H7 (cell line): ENCODE data around the gene TPM1. TPM values are rescaled to one million over a fixed set of nuclear protein-coding genes. Genes with fewer than 3 reads are reported as not detected.

Source experiments
- DNase-seq: peaks from one replicate; pipeline ENCODE4 v3.0.0; 2012
- H3K27me3 ChIP-seq: 2 replicates; pipeline ENCODE4 v1.6.0; 2011; ENCODE audit warnings: mild to moderate bottlenecking, low read length; ENCODE audit not compliant: control insufficient read depth, insufficient read depth
- H3K36me3 ChIP-seq: replicated peaks from 2 replicates; pipeline ENCODE4 v1.5.1; 2011; ENCODE audit warnings: low read length; ENCODE audit not compliant: control insufficient read depth, insufficient read depth
- H3K4me3 ChIP-seq: 2 replicates; pipeline ENCODE4 v1.5.1; 2011; ENCODE audit warnings: low read depth, mild to moderate bottlenecking, control low read depth, low read length, moderate library complexity; ENCODE audit not compliant: insufficient read depth
- total RNA-seq: library from RNA; depleted of rRNA; stranded (reverse); fragments of >200 nt; shearing (Covaris generic); gene quantifications from 2 replicates; pipeline ENCODE4 v1.2.3, GENCODE V29; 2014

Gene TPM1
- total RNA-seq, 1 experiment from 2014 or later: 292 TPM

DNA sequence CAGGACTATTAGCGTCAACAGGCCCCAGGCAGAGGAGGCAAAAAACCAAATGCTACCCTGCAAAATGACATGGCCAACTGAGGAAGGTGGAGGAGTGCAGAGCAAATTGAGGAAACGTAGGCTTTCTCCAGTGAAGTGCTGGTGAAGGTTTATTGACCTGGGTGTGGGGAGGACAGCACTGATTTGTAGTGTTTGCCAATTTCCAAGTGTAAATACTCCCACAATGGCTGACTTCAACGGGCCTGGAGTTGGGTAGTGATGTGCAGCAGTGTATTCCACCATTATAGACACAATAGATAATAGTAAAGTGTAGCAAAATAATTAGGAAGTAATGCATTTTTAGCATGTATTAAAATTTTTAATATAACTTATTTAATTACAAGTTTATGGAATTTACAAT lies 32.2 kb upstream of the TPM1 start:
- no peaks in the 10 kb centered on the region for H3K36me3 ChIP-seq
- no peak for DNase-seq
- no peak overlapping the region for H3K4me3 ChIP-seq
- no peaks in the 10 kb centered on the region for H3K27me3 ChIP-seq

DNA sequence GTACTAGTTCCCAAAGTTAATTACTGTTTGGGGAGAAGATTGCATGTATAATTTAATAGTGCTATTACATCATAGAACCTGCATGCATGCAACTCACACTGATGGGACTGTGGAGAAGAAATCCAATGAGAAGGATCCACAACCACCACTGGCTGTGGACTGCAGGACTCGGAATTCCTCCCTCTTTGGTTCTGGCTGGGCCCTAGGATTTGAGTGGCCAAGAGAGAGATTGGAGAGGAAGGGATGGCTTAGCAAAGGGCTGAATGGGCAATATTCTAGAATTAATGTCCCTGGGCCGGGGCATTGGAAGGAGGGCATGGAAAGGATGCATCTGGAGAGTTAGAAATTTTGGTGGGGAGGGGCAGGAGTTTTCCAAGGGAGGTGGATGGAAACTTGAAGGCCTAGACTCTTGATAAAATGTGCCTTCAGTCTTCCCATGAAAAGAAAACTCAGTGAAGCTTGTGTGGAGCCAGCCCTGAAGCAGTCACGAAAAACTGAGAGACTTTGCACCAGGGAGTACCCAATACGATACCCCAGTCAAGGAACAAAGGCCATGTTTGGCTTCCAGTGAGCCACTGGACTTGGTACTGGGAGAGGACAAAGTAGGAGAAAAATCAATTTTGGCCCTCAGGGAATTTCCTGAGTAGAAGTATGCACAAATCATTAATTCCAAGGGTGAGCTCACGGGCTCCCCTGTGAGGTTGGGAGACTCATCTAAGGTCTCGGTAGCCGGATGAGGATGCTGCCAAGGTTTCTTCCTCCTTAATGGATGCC lies 31.4 kb upstream of the TPM1 start:
- Histone ChIP-seq H3K4me3 (no peak overlapping the region), H3K36me3 (no peaks in the 10 kb centered on the region), H3K27me3 (no peaks in the 10 kb centered on the region)
- no peak for DNase-seq

DNA sequence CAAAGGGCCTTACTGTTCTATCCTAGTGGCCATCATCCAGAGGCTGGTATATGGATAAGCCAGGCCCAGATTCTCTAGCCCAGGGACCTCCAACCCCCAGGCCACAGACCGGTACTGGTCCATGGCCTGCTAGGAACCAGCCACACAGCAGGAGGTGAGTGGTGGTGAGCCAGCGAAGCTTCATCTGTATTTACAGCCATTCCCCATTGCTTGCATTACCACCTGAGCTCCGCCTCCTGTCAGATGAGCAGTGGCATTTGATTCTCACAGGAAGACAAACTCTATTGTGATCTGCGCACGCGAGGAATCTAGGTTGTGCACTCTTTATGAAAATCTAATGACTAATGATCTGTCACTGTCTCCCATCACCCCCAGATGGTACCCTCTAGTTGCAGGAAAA lies 30.1 kb upstream of the TPM1 start:
- H3K4me3 ChIP-seq: no peak overlapping the region
- no peaks in the 10 kb centered on the region for H3K36me3 ChIP-seq
- no peaks in the 10 kb centered on the region for H3K27me3 ChIP-seq
- no peak for DNase-seq

DNA sequence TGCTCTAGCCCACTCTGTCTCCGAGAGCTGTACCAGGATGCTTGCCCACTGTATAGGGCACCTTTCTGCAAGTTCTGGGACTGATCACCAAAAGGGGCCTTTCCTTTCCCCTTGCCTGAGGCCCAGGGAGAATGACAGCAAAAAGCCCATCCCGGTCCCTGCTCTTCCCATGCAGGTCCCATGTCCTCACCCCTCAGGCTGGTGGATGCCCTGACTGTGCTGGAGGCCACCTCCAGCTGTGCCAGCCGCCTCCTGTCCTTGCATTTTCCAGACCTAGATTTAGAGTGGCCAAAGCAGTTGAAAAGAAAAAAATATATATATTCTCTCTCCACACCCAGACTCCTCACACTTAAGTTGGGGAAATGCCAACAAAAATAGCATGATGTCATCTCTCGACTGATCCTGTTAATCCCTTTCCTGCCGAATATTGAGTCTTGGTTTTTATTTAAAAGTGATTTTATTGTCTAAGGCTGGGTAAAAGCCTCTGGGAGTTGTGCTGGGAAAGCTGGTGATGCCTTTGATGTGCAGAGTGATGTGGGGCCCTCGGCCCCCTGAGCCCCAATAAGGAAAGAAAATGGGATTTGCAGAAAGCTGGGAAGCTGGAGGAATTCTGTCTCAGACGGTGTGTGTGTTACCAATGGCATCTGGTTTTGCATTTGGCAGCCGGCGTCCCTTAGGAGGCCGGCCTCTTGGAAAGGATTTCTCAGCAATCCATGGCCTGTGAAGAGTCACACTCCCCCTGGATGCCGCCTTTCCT lies 29.3 kb upstream of the TPM1 start:
- no peak for DNase-seq
- no peaks in the 10 kb centered on the region for H3K36me3 ChIP-seq
- no peak overlapping the region for H3K4me3 ChIP-seq
- H3K27me3 ChIP-seq: no peaks in the 10 kb centered on the region

DNA sequence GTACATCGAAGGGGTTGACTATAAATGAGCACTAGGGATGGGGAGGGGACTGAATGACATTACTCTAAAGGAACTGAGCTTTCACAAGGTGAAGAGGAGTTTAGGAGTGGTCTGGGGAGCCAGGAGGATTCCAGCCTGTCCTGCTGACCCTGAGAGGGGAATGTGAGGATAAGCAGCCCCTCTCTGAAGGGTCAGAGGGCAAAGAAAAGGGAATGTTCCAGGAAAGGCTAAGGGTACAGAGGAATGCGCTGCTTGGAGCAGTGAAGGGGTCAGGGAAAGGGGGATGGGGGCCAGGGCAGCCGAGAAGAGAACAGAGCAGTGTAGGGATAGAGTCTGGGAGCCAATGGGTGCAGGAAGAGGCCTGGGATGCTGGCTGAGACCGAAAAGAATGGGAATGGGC lies 28.0 kb upstream of the TPM1 start:
- H3K27me3 ChIP-seq: no peaks in the 10 kb centered on the region
- no peak overlapping the region for H3K4me3 ChIP-seq
- DNase-seq: no peak
- H3K36me3 ChIP-seq: no peaks in the 10 kb centered on the region

DNA sequence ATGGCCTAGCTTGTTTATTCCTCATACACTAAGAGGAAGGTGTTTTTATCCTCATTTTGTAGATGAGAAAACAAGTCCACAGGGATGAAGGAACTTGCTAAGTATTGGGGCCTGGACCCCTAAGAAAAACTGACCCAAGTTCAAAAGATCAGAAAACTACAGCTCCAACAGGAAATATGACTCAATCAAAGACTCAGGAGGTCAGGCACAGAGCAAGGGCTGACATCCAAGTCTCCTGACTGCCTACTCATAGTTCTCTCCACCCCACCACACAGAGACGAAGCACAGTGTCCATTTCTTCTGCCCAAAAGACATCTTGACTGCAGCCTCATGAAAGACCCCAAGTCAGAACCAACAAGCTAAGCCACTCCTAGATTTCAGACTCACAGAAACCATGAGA lies 26.9 kb upstream of the TPM1 start:
- Histone ChIP-seq H3K4me3 (no peak overlapping the region), H3K27me3 (no peaks in the 10 kb centered on the region), H3K36me3 (no peaks in the 10 kb centered on the region)
- DNase-seq: no peak

DNA sequence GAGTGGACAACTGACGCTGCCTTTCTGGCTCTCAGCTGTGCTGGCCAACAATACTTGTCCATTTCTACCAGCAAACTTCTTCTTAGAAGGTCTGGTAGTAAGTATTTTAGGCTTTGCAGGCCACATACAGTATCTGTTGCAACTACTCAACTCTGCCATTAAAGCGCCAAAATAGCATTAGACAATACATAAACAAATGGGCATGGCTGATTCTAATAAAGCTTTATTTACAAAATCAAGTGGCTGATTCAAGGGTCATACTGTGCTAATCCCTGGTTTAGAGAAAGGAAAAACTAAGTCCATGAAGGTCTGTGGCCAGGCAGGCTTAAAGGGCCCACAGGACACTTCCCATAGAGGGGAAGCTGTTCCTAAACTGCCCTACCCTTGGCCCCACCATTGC lies 26.3 kb upstream of the TPM1 start:
- DNase-seq: no peak
- Histone ChIP-seq H3K27me3 (no peaks in the 10 kb centered on the region), H3K36me3 (no peaks in the 10 kb centered on the region), H3K4me3 (no peak overlapping the region)

DNA sequence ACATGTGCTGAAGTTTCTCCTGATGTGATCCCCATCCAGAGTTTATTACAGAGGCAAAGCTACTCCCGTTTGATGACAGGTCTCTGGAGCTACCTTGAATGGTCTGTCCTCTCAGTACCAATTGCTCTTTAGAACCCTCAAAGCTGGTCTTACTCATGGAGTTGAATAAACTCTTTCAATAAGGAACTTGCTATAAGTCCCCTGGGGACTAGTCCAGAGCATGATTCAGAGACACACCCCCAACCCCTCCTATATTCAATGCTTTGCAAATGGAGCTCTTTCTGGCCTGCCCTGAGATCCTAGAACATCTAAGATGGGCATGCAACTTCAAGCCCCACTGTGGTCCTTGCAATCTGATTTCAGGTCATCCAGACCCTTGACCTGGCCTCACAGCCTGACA lies 23.9 kb upstream of the TPM1 start:
- Histone ChIP-seq H3K36me3 (no peaks in the 10 kb centered on the region), H3K4me3 (no peak overlapping the region), H3K27me3 (no peaks in the 10 kb centered on the region)
- no peak for DNase-seq

DNA sequence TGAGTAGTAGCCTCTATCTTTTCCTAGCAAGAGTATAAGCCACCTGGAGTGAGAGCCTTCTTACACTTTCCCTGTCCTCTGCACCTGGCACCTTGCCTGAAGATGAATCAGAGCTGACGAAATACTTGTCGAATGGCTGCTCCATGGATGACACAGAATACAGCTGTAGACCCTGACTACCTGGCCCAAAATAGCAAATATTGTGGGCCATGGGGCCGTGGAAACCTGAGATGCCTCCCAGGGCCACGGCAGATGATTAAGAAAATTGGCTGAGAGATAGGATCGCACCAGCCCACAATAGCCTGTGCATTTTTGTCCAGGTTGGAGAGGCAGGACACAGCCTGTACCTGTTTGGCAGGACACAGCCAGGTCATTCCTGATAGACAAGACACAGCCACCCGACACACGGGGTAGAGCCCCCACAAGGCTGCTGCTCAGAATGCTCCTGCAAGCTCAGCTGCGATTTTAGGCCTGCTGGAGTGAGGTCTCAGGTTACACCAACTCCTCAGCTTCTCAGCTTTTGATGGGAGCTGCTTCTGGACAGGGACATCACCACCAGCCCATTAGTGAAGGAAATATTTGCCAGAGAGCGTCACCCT lies 22.9 kb upstream of the TPM1 start:
- Histone ChIP-seq H3K4me3 (no peak overlapping the region), H3K36me3 (no peaks in the 10 kb centered on the region), H3K27me3 (no peaks in the 10 kb centered on the region)
- peak; percentile 67 for DNase-seq

DNA sequence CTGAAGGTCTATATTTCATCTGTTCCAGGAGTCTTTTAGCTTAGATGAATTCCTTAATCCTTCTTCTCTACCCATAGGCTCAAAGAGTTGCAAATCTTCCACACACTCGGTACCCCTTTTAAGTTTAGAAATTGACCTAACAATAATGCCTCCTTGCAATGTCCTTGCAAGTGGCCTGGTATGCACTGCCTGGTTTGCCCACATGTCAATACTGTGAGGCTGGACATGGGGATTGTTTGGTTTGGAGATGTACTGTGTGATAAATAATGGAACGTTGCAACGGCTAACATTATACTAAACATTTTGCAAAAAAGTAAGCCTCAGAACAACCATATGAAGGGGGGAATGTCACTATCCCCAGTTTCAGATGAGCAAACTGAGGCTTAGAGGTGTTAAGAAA lies 22.4 kb upstream of the TPM1 start:
- Histone ChIP-seq H3K4me3 (no peak overlapping the region), H3K27me3 (no peaks in the 10 kb centered on the region), H3K36me3 (no peaks in the 10 kb centered on the region)
- DNase-seq: no peak

DNA sequence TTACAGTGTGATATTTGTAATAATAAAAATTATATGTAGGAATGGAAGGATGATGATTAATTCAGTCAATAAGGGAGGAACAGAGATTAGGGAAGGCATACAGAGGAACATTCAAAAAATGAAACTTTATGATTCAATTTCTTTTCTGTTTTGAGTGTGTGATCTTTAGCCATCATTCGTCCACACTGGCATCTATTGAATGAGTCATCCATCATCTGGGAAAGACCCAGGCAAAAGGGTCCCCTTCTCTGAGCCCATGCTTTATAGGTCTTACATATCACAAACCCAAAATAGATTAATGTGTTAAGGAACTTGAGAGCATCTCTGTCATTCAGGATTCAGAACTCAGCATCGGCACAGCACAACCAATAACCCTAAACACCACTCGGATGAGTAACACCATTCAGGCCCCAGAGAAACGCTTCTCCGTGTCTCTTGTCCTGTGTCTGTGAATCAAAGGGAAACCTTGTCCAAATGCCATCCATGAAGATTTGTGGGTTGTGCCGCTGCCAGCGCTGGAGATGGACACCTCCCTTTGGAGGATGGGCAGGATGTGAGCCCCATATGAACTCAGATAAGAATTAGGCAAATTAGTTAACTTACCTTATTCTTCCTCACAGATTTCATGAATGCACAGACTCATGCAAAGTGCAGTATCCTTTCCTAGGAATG lies 21.7 kb upstream of the TPM1 start:
- H3K27me3 ChIP-seq: no peaks in the 10 kb centered on the region
- no peak overlapping the region for H3K4me3 ChIP-seq

DNA sequence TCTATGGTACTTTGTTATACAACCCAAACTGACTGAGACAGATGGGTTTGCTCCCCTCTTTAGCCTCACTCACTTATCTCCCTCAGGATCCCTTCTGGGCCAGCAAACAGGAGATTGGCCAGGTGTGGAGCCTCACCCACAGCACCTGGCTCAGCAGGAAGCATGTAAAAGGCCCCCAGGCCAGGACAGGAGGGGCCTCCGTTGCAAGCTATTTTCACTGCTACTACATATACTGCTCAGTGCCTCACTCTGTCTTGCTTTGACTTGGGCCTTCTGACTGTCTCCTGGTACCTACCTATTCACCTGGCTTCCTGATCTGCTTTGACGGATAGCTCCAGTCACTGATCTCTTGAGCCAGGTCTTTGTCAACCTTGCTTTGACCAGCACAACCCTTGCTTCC lies 20.4 kb upstream of the TPM1 start:
- DNase-seq: no peak
- Histone ChIP-seq H3K36me3 (no peaks in the 10 kb centered on the region), H3K27me3 (no peaks in the 10 kb centered on the region), H3K4me3 (no peak overlapping the region)

More for the DNA sequence above, 21.7 kb upstream of the TPM1 start:
- no peak for DNase-seq
- H3K36me3 ChIP-seq: no peaks in the 10 kb centered on the region

DNA sequence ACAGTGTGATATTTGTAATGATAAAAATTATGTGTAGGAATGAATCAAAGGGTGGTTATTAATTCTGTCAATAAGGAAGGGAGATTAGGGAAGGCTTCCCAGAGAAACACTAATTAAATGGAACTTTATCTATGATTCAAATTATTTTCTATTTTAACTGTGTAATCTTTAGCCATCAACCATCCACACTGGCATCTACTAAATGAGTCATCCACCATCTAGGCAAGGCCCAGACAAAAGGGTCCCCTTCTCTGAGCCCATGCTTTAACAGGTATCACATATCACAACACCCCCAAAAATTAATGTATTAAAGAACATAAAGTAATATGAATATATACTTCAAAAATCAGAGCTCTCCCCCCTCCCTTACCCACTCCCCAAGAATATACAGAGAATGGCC lies 19.9 kb upstream of the TPM1 start:
- Histone ChIP-seq H3K36me3 (no peaks in the 10 kb centered on the region), H3K27me3 (no peaks in the 10 kb centered on the region), H3K4me3 (no peak overlapping the region)
- no peak for DNase-seq

DNA sequence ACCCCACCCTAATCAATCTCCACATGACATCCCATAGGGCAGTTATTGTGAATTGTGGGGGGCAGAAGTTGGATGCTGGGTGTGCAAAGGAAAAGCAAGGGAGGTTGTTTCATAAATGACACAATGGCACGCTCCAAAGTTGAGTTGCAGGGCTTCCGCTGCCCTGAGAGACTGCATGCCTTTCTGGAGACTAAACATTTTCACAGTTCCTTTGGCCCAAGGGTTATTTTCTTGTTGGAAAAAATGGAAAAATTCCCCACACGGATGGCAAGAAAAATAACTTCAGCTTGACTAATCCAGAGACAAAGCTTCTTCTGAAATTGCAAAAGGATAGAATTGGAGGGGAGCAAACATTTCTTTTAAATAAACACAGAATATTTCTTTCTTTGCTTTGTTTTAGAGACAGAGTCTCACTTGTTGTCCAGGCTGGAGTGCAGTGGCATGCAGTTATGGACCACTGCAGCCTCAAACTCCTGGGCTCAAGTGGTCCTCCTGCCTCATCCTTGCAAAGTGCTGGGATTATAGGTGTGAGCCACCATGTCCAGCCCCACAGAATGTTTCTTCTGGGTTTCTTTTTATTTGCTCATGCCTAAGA lies 19.1 kb upstream of the TPM1 start:
- Histone ChIP-seq H3K27me3 (no peaks in the 10 kb centered on the region), H3K36me3 (no peaks in the 10 kb centered on the region), H3K4me3 (no peak overlapping the region)
- DNase-seq: no peak
